22Rv1 (cell line): Measurements from ENCODE around the gene RNF135.
"Not testable (repeated sequence)": the region's sequence is repeated elsewhere in the genome, so short reads cannot be mapped to it uniquely, and the experiment has no call there.

Experiments
- H3K27ac ChIP-seq: fragments of 450-650 bp; 2 replicates; pipeline ENCODE4 v1.5.1; 2017
- ZFX ChIP-seq: fragments of 450-650 bp; IDR thresholded peaks from 2 replicates; pipeline ENCODE4 v1.6.1; 2017; ENCODE audit warnings: antibody characterized with exemption, borderline replicate concordance
- TF ChIP-seq, protein P1 (sequence below): fragments of 450-650 bp; IDR thresholded peaks from 2 replicates; pipeline ENCODE4 v1.5.1; 2017; ENCODE audit warnings: mild to moderate bottlenecking

RNF135 gene

DNA sequence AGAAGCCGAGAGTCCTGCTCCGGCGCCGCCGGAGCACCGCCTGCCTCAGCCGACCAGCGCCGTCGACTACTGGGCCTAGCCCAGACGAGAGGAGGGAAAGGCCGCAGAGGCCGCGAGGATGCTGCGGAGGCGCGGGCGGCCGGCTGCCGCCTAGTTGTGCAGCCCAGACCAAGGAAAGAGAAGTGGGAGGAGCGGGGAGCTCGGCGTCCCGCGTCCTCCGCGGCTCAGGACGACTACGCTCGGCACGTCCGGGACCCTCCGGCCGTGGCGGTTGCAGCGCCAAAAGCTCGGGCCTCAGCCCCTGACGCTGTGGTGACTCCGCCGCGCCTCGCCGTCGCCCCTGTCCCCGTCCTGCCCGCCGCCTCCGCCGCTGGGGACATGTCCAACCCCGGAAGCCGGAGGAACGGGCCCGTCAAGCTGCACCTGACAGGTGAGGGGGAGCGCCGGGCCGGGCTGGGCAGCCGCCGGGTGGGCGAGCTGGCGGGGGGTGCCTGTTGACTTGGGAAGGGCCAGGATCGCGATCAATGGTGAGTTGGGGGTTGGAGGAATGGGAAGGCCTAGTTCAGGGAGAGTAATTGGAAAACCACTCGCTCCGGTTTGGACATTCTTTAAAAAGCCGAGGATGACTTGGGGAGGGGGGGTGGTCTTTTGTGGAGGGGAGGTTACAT lies 37.7 kb downstream of the RNF135 start:
- TF ChIP-seq, protein P1, sequence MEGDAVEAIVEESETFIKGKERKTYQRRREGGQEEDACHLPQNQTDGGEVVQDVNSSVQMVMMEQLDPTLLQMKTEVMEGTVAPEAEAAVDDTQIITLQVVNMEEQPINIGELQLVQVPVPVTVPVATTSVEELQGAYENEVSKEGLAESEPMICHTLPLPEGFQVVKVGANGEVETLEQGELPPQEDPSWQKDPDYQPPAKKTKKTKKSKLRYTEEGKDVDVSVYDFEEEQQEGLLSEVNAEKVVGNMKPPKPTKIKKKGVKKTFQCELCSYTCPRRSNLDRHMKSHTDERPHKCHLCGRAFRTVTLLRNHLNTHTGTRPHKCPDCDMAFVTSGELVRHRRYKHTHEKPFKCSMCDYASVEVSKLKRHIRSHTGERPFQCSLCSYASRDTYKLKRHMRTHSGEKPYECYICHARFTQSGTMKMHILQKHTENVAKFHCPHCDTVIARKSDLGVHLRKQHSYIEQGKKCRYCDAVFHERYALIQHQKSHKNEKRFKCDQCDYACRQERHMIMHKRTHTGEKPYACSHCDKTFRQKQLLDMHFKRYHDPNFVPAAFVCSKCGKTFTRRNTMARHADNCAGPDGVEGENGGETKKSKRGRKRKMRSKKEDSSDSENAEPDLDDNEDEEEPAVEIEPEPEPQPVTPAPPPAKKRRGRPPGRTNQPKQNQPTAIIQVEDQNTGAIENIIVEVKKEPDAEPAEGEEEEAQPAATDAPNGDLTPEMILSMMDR = no peak
- TF ChIP-seq ZFX = no peak
- peak overlapping the region; percentile 78 for H3K27ac ChIP-seq

DNA sequence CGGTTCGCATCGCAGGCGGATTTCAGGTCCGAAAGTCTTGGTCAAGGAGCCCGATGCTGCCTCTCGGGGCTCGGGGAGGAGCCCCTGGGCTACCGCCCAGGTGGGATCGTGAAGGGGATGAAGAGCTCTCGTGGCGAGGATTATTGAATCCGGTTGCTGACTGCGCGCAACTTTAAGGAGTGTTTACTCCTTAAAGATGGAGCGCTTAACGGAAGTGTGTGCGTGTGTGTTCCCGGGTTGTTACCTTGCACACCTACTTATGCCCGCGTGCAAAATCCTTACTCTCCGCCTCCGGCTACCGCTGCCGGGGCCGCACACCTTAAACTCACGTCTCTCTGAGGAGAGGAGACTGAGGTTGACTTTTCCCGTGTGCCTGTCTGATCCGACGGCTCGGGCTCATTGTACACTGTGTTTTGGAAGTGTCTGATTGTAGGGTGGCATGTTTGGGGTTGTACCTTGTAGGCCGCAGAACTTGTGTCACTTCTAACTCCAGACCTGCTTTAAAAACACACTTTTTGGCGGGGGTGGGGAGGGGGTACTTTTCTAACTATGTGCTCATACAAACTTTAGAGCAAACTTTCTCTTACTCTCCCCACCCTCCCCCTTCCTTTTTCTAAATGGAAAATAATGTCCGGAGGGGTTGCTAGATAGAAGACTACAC lies 38.3 kb downstream of the RNF135 start:
- peak overlapping the region; percentile 78 for H3K27ac ChIP-seq

DNA sequence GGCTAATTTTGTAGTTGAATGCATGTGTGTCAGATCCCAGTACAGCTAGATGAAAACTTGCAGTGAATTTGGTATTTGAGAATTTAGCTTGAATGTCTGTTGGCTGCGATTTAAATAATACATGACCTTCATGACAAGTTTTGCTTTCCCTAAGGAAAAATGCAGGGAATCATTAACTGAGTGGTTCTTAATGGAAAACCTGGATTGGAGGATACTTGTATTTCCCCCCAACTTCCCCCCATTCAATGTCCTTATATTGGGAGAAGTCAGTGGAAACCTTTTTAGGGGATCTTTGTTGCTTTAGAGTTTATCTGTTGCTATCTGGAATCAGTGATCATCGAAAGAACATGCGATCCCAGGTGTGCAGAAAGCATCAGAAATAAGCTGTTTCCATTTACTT lies 39.2 kb downstream of the RNF135 start:
- H3K27ac ChIP-seq = not testable (repeated sequence)

DNA sequence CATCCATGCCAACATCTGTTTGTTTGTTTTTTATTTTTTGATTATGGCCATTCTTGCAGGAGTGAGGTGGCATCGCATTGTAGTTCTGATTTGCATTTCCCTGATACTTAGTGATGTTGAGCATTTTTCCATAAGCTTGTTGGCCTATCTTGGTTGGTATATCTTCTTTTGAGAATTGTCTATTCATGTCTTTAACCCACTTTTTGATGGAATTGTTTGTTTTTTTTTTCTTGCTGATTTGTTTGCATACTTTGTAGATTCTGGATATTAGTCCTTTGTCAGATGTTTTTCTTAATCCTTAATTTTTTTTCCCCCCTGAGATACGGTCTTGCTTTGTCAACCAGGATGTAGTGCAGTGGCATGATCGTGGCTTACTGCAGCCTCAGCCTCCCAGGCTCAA lies 43.0 kb downstream of the RNF135 start:
- TF ChIP-seq ZFX = no peak
- TF ChIP-seq, protein P1 = no peak

DNA sequence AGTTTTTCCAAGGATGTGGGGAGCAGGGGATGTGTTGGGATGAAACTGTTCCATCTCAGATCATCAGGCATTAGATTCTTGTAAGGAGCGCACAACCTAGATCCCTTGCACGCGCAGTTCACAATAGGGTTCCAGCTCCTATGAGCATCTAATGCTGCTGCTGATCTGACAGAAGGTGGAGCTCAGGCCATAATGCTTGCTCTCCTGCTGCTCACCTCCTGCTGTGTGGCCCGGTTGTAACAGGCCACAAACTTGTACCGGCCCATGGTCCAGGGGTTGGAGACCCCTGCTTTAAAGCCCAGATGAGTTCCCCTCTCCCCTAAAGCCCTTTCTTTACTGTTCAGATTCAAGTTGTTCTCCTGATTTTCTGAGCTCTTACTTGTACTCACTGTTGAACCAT lies 44.8 kb downstream of the RNF135 start:
- TF ChIP-seq, protein P1 = no peak
- TF ChIP-seq ZFX = no peak
- no peak overlapping the region for H3K27ac ChIP-seq

More for the DNA sequence above, 43.0 kb downstream of the RNF135 start:
- no peak overlapping the region for H3K27ac ChIP-seq

DNA sequence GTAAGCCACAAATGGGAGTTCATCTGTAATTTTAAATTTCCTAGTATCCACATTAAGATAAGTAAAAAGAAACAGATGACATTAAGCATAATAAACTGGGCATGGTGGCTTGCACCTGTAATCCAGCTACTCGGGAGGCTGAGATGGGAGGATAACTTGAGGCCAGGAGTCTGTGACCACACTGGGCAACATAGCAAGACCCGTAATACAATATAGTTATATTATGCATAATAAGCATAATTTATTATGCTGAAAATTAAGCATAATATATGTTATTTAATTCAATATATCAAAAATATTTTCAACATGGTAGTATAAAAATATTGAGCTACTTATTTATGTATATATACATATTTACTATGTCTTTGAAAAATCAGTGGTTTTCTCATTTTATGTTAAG lies 48.2 kb downstream of the RNF135 start:
- H3K27ac ChIP-seq = no peak overlapping the region
- TF ChIP-seq, protein P1 = no peak
- TF ChIP-seq ZFX = no peak

DNA sequence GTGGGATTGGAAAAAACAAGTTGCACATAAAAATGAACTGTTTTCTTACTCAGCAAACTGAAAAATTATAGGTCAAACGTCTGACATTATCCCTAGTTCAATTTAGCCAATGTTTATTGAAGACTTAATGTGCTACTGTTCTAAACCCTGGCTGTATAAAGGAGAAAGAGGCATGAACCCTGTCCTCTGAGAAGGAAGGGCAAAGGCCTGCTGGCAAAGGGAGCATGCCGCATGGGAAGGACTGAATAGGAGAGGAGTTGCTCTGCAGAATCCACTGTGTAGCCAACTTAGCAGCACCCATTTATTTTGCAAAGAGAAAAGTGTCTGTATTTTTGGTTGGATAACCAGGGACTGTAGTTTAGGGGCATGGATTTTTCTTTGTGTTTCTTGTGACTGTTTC lies 52.3 kb downstream of the RNF135 start:
- H3K27ac ChIP-seq = not testable (repeated sequence)

DNA sequence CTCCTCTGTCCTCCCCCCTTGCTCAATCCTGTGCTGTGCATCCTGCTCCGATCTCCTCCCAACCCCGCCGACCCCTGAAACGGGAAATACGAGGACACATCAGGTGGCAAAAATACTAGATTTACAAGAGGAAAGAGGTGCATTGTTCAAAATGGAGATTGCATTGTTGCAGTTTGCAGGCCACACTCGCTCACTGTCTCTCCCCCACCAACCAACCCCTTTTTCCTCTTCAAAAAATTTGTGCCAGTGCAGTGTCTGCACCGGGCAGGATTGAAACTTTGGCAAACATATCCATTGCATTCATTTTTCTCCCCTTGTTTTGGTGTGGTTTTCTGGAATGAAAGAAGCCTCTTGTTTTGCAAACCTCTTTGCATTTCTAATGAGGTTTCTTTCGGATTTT lies 61.0 kb downstream of the RNF135 start:
- TF ChIP-seq ZFX = no peak

DNA sequence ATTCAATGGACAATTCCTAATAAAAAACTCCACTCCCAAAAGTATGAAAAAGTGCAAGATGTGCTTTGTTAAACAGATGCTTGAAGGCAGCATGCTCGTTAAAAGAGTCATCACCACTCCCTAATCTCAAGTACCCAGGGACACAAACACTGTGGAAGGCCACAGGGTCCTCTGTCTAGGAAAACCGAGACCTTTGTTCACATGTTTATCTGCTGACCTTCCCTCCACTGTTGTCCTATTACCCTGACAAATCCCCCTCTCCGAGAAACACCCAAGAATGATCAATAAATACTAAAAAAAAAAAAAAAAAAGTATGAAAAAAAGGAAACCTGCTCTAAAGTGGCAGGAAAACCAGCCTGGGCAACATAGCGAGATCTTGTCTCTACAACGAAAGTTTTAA lies 64.8 kb downstream of the RNF135 start:
- H3K27ac ChIP-seq = not testable (repeated sequence)

More for the DNA sequence above, 61.0 kb downstream of the RNF135 start:
- no peak overlapping the region for H3K27ac ChIP-seq

DNA sequence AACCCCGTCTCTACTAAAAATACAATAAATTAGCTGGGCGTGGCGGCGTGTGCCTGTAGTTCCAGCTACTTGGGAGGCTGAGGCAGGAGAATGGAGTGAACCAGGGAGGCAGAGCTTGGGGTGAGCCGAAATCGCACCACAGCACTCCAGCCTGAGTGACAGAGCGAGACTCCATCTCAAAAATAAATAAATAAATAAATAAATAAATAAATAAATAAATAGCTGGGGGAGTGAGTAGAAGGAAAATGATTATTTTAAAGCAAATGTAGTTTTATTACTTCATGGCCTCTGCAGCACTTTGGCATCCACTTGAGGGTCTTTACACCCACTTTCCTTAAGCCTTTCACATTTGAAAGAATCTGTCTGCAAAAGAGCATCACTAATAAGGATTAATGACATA lies 70.0 kb downstream of the RNF135 start:
- not testable (repeated sequence) for H3K27ac ChIP-seq

DNA sequence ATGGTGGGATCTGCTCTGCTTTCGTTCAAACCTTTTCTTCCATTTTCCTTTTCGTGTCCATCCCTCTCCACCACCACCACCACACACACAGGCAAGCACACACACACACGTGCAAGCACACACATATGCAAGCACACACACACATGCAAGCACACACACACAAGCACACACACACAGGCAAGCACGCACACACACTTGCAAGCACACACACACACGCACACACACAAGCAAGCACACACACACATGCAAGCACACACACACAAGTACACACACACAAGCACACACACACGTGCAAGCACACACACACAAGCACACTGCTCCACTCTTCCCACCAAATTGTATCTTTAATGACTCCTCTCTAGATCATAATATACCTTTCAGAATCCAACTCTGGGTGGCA lies 71.5 kb downstream of the RNF135 start:
- not testable (repeated sequence) for H3K27ac ChIP-seq

DNA sequence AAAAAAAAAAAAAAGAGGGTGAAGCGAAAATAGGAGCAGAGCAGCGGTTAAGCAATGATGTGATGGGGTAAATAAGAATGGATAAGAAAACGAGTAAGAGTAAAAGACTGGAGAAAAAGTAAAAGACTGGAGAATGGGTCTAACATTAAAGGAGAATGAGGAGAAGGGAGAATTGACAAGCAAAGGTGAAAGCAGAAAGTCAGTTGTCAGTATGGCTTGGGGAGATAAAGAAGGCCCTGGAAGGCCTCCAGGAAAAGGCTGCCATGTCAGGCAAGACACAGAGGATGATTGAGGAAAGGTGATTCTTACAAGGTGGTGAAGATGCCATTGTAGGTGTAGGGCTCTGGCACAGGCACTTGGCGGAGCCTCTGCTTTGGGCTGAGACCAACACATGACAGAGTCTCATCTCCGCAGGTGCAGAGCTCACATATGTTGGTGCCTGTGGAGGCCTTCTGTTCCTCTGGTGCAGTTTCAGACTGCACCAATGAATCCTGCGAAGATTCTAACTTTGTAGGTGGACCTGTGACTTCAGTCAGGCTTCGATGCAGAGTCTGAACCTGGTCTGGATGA lies 76.1 kb downstream of the RNF135 start:
- H3K27ac ChIP-seq = not testable (repeated sequence)
